ENCODE data around the gene YIPF3. TPM values are rescaled to one million over a fixed set of nuclear protein-coding genes. Genes with fewer than 3 reads are reported as not detected.

Gene YIPF3
- total and polyA plus RNA-seq, 9 of the 15 experiments (the other 6 are each of a cell fraction or from before 2014, with no cell fraction given) = 27.5 to 75.3 (median 57.6) TPM

GRCh38 chr6:43490523-43490939 is 26.2 kb downstream of the YIPF3 start:
- Histone ChIP-seq H2AFZ (ENCODE audit: low read depth, low read length) (no peak overlapping the region), H3K9me3 (replicated peaks; ENCODE audit: control insufficient read depth, insufficient read depth, low read depth, low read length) (no peaks in the 10 kb centered on the region), H3K4me1 (replicated peaks in 1 of 2; ENCODE audit: control insufficient read depth in 2 of 2, insufficient read depth in 2 of 2, low read length in 2 of 2) (peaks cover 16 to 27% of the 10 kb centered on the region in 2 experiments), H4K20me1 (replicated peaks; ENCODE audit: control insufficient read depth, insufficient read depth, low read length) (peaks cover 24% of the 10 kb centered on the region), H3K4me3 (no peak overlapping the region), H3K79me2 (ENCODE audit: control insufficient read depth, insufficient read depth, low read length) (0 out of 3 replicates have a peak, but pooled peaks cover 3% of the 10 kb centered on the region), H3K9ac (ENCODE audit: insufficient read depth in 1 of 2, low read depth in 2 of 2, low read length in 2 of 2) (no peak overlapping the region), H3K27me3 (ENCODE audit: control insufficient read depth in 2 of 2, insufficient read depth in 2 of 2, low read length in 2 of 2) (no peaks in the 10 kb centered on the region), H3K36me3 (ENCODE audit: control insufficient read depth, insufficient read depth, low read length) (peaks cover 2% of the 10 kb centered on the region; the same call in 1 of the 3 replicates), H3K9me1 (ENCODE audit: control insufficient read depth, insufficient read depth, low read length) (no peaks in the 10 kb centered on the region), H3K27ac (ENCODE audit: extremely low read depth, low read depth, low read length) (no peak overlapping the region), H3K4me2 (ENCODE audit: insufficient read depth, low read length) (no peak overlapping the region)
- no peak for FAIRE-seq
- 64% methylated on average over 6 of the region's 6 CpGs for WGBS (ENCODE audit: insufficient coverage, low coverage, missing lambda C conversion rate)
- in situ Hi-C loops (cut with MboI) = loop anchor here (5.0 kb wide), 1 partner anchor 228 kb away; no protein-coding TSS in a partner anchor
- CTCF ChIA-PET (ENCODE audit: low intra/inter-chr PET ratio) = no interaction called here
- intact Hi-C loops (cut with micrococcal nuclease) = no loop called here
- DNase-seq (ENCODE audit: extremely low read depth in 1 of 4, low spot score in 3 of 4) = no peak
- POLR2A ChIA-PET = interaction anchor here (0.6 to 8.5 kb wide), 4 partner anchors 12 to 502 kb away, joined by 3 to 54 read pairs (median 14); partner anchors contain the start of genes LRRC73 and TJAP1
- TF ChIP-seq ZFPM2 (CRISPR knock-in tag; IDR thresholded peaks at IDR 0.05) = no peak
- no peak for TF ChIP-seq ZBTB17 (CRISPR knock-in tag; IDR thresholded peaks at IDR 0.05)
- TF ChIP-seq, protein P1, sequence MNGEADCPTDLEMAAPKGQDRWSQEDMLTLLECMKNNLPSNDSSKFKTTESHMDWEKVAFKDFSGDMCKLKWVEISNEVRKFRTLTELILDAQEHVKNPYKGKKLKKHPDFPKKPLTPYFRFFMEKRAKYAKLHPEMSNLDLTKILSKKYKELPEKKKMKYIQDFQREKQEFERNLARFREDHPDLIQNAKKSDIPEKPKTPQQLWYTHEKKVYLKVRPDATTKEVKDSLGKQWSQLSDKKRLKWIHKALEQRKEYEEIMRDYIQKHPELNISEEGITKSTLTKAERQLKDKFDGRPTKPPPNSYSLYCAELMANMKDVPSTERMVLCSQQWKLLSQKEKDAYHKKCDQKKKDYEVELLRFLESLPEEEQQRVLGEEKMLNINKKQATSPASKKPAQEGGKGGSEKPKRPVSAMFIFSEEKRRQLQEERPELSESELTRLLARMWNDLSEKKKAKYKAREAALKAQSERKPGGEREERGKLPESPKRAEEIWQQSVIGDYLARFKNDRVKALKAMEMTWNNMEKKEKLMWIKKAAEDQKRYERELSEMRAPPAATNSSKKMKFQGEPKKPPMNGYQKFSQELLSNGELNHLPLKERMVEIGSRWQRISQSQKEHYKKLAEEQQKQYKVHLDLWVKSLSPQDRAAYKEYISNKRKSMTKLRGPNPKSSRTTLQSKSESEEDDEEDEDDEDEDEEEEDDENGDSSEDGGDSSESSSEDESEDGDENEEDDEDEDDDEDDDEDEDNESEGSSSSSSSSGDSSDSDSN (IDR thresholded peaks at IDR 0.05; ENCODE audit: borderline replicate concordance in 1 of 2, low read depth in 2 of 2, low read length in 2 of 2) = no peak
- no peak for TF ChIP-seq GATAD2A (IDR thresholded peaks at IDR 0.05)
- TF ChIP-seq ASH1L (IDR thresholded peaks at IDR 0.05; ENCODE audit: borderline replicate concordance, low read depth, partially characterized antibody) = no peak
- no peak for TF ChIP-seq SIX5 (IDR thresholded peaks at IDR 0.05; ENCODE audit: borderline replicate concordance in 1 of 2, insufficient read depth in 1 of 2, low read depth in 1 of 2, low read length in 2 of 2)
- TF ChIP-seq SAP30 (IDR thresholded peaks at IDR 0.05; ENCODE audit: borderline replicate concordance, insufficient read depth, low read depth, low read length, poor library complexity, severe bottlenecking) = no peak
- no peak for TF ChIP-seq NFE2 (IDR thresholded peaks at IDR 0.05; ENCODE audit: low read depth)
- no peak for TF ChIP-seq MCM5 (IDR thresholded peaks at IDR 0.05; ENCODE audit: low read depth)
- TF ChIP-seq CCNT2 (IDR thresholded peaks at IDR 0.05; ENCODE audit: borderline replicate concordance, extremely low read depth, insufficient read length, low read depth, low read length) = no peak
- TF ChIP-seq KLF10 (CRISPR knock-in tag; IDR thresholded peaks at IDR 0.05) = no peak
- TF ChIP-seq NKRF (IDR thresholded peaks at IDR 0.05; ENCODE audit: borderline replicate concordance) = no peak
- TF ChIP-seq ZNF217 (CRISPR knock-in tag; IDR thresholded peaks at IDR 0.05) = no peak
- TF ChIP-seq POU5F1 (IDR thresholded peaks at IDR 0.05; ENCODE audit: borderline replicate concordance, low read depth, low read length, partially characterized antibody) = no peak
- no peak for TF ChIP-seq ETS2 (tag; IDR thresholded peaks at IDR 0.05; ENCODE audit: borderline replicate concordance, poor library complexity, severe bottlenecking)
- TF ChIP-seq, protein P2, sequence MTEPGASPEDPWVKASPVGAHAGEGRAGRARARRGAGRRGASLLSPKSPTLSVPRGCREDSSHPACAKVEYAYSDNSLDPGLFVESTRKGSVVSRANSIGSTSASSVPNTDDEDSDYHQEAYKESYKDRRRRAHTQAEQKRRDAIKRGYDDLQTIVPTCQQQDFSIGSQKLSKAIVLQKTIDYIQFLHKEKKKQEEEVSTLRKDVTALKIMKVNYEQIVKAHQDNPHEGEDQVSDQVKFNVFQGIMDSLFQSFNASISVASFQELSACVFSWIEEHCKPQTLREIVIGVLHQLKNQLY (CRISPR knock-in tag; conservative IDR thresholded peaks at IDR 0.05) = no peak
- TF ChIP-seq PHF8 (IDR thresholded peaks at IDR 0.05; ENCODE audit: borderline replicate concordance, low read length) = no peak
- TF ChIP-seq SIN3B (IDR thresholded peaks at IDR 0.05; ENCODE audit: low read depth) = no peak
- ATAC-seq = no peak
- BruUV-seq (replicated peaks) = no TSS peak
